HG03342 (cell line): ENCODE measurements around the gene SMTNL2.
"Not testable (repeated sequence)": the region's sequence is repeated elsewhere in the genome, so short reads cannot be mapped to it uniquely, and the experiment has no call there.

Experiments used
- ATAC-seq: cut with Tn5 transposase; IDR thresholded peaks from one replicate; pipeline ENCODE4 v1.9.1; 2021; ENCODE audit warnings: mild to moderate bottlenecking, moderate library complexity; ENCODE audit not compliant: unreplicated experiment

SMTNL2 gene

GRCh38 chr17:4559139-4559791 lies 25.1 kb upstream of the SMTNL2 start:
- no peak for ATAC-seq

GRCh38 chr17:4559966-4560365 lies 24.4 kb upstream of the SMTNL2 start:
- ATAC-seq, result no peak

GRCh38 chr17:4560421-4560820 lies 23.9 kb upstream of the SMTNL2 start, which contains the start of gene GGT6:
TSS of gene GGT6 (minus strand) at chr17:4560577. CDS start at chr17:4560521, 56 bp downstream.
- no peak for ATAC-seq

- no peak for ATAC-seq
These were observed 23.5 kb upstream of the SMTNL2 start for GRCh38 chr17:4560837-4561256.

GRCh38 chr17:4562015-4562969 lies 22.0 kb upstream of the SMTNL2 start:
- ATAC-seq, result no peak

GRCh38 chr17:4565209-4566141 lies 18.9 kb upstream of the SMTNL2 start:
- no peak for ATAC-seq

GRCh38 chr17:4566785-4567184 lies 17.5 kb upstream of the SMTNL2 start:
- no peak for ATAC-seq

GRCh38 chr17:4569591-4569990 lies 14.7 kb upstream of the SMTNL2 start:
- ATAC-seq, result no peak

GRCh38 chr17:4572131-4572530 lies 12.2 kb upstream of the SMTNL2 start:
- no peak for ATAC-seq

- no peak for ATAC-seq
These were observed 11.2 kb upstream of the SMTNL2 start for GRCh38 chr17:4573115-4573514.

GRCh38 chr17:4573669-4574068 lies 10.7 kb upstream of the SMTNL2 start:
- no peak for ATAC-seq

GRCh38 chr17:4574448-4575045 lies 9.8 kb upstream of the SMTNL2 start:
- no peak for ATAC-seq

- ATAC-seq, result no peak
These were observed 8.2 kb upstream of the SMTNL2 start for GRCh38 chr17:4576161-4576558.

GRCh38 chr17:4576729-4577322 lies 7.5 kb upstream of the SMTNL2 start:
- ATAC-seq, result no peak

GRCh38 chr17:4577386-4577993 lies 6.8 kb upstream of the SMTNL2 start:
- no peak for ATAC-seq

GRCh38 chr17:4578349-4578748 lies 6.0 kb upstream of the SMTNL2 start:
- ATAC-seq, result not testable (repeated sequence)

GRCh38 chr17:4579678-4580077 lies 4.7 kb upstream of the SMTNL2 start:
- no peak for ATAC-seq

GRCh38 chr17:4580291-4580690 lies 4.0 kb upstream of the SMTNL2 start:
- ATAC-seq, result no peak

- no peak for ATAC-seq
These were observed 2.2 kb upstream of the SMTNL2 start for GRCh38 chr17:4582101-4582501.

- ATAC-seq, result no peak
These were observed 1.6 kb upstream of the SMTNL2 start for GRCh38 chr17:4582691-4583090.
